ENCODE results near the gene SS18L1. TPM values are rescaled to one million over a fixed set of nuclear protein-coding genes. Genes with fewer than 3 reads are reported as not detected.

Gene SS18L1
- total RNA-seq, 1 experiment from 2014 or later, result 29.0 TPM

DNA sequence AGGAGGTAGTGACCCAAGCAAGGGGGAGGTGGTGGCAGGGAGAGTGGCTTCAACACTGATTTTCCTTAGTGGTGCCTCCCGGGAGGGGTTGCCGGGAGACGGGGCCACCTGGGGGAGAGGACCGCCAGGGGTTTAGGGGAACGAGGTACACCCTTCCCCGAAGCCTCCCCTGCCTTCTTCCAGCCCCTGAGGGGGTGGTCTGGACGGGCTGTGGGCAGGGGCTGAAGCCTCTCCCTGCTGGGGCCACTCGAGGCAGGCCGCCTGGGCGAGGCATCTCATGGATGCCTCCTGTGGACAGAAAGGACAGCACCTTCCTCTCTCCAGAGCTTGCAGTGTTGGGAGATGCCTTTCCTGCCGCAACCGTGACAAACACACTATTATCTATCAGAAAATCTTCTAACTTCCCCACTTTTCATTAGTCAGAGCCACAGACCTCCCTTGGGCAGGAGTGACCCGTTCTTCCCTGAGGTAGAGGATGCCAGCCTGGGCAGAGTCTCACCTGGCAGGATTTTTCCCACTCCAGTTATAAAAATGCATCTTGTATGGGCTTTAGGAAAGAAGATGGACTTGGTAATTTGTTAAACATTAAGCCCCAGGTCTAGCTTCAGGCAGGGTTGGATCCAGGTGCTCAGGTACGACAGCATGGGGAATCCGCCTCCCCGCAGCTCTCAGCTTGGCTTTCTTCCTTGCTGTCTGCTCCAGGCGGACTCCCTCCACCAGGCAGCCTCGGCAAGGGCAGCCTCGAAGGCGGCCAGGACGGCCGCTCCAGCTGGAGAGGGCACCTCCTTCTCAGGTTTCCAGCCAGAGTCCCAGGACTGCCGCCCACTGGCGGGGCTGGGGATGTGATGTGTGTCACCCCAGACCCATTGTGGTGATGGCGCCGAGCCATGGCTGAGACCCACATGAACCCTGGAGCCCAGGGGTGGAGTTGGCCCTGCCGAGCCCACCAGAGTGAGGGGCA lies 65.5 kb downstream of the SS18L1 start:
- Histone ChIP-seq H3K27ac (no peak overlapping the region), H3K9me3 (ENCODE audit: insufficient read depth, low read depth) (no peaks in the 10 kb centered on the region), H4K20me1 (ENCODE audit: insufficient read depth) (peaks cover 17% of the 10 kb centered on the region), H3K36me3 (ENCODE audit: low read depth) (no peaks in the 10 kb centered on the region), H3K9me2 (ENCODE audit: insufficient read depth) (no peaks in the 10 kb centered on the region), H3K79me2 (ENCODE audit: low read depth) (no peaks in the 10 kb centered on the region), H3K27me3 (ENCODE audit: insufficient read depth, low read depth) (peaks cover 10% of the 10 kb centered on the region), H3F3A (ENCODE audit: insufficient read depth, low read depth) (peaks cover 16% of the 10 kb centered on the region; the same call in 1 of the 2 replicates), H2AFZ (no peak overlapping the region), H3K4me3 (no peak overlapping the region), H3K4me2 (0 out of 2 replicates have a peak overlapping the region, but pooled peaks have one; percentile 2), H3K4me1 (replicated peaks; ENCODE audit: insufficient read depth) (no peaks in the 10 kb centered on the region)
- no TSS peak for BruUV-seq (replicated peaks)
- intact Hi-C loops (cut with micrococcal nuclease; ENCODE audit: unreplicated experiment), result no loop called here
- no peak for TF ChIP-seq EZH2 (IDR thresholded peaks at IDR 0.05; ENCODE audit: low read depth)
- TF ChIP-seq, protein P1, sequence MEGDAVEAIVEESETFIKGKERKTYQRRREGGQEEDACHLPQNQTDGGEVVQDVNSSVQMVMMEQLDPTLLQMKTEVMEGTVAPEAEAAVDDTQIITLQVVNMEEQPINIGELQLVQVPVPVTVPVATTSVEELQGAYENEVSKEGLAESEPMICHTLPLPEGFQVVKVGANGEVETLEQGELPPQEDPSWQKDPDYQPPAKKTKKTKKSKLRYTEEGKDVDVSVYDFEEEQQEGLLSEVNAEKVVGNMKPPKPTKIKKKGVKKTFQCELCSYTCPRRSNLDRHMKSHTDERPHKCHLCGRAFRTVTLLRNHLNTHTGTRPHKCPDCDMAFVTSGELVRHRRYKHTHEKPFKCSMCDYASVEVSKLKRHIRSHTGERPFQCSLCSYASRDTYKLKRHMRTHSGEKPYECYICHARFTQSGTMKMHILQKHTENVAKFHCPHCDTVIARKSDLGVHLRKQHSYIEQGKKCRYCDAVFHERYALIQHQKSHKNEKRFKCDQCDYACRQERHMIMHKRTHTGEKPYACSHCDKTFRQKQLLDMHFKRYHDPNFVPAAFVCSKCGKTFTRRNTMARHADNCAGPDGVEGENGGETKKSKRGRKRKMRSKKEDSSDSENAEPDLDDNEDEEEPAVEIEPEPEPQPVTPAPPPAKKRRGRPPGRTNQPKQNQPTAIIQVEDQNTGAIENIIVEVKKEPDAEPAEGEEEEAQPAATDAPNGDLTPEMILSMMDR (conservative IDR thresholded peaks at IDR 0.05), result peak; percentile 52; the same call in 1 of the 2 replicates
- ChIA-PET CTCF (no interaction called here), POLR2A (ENCODE audit: unreplicated experiment) (interaction anchor here (0.7 kb wide), 2 partner anchors 179 to 192 kb away, joined by 3 to 10 read pairs; no protein-coding TSS in a partner anchor)
- peak; percentile 54 to 66 for DNase-seq

DNA sequence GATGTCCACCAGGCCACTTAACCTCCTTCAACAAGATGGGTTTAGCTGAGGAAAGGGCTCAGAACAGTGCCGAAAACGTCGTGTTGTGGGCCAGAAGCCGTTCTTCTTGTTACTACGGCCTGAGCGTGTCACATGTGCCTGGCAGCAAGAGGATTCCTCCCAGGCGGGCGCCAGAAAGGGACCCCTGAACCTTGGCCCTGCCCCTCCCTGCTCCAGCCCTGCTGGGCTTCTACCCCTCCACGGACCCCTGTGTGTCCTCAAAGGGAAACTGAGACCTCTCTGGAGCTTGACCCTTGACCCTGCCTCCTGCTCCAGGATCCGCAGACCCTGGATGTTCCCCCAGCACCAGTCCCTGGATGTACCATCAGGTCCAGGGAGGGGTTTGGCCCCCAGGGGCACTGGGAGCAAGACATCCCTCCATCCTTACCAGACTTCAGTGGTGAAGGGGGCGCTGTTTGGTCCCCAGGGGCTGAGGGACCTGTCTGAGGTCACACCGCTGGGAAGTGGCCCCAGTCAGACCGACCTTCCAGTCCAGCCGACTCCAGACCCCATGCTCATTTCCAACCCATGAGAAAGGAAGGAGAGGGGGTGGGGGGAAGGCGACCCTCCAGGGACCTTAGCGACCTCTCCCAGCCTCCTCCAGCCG lies 66.4 kb downstream of the SS18L1 start:
- ChIA-PET CTCF (no interaction called here), POLR2A (ENCODE audit: unreplicated experiment) (interaction anchor here (0.7 kb wide), 2 partner anchors 178 to 193 kb away, joined by 3 to 10 read pairs; no protein-coding TSS in a partner anchor)
- BruUV-seq (replicated peaks), result no TSS peak
- H3K79me2 ChIP-seq (ENCODE audit: low read depth), result no peaks in the 10 kb centered on the region
- no peak for TF ChIP-seq EZH2 (IDR thresholded peaks at IDR 0.05; ENCODE audit: low read depth)
- TF ChIP-seq, protein P1 (conservative IDR thresholded peaks at IDR 0.05), result no peak
- no peak overlapping the region for H3K4me2 ChIP-seq
- peaks cover 19% of the 10 kb centered on the region for H3K27me3 ChIP-seq (ENCODE audit: insufficient read depth, low read depth)
- no peaks in the 10 kb centered on the region for H3K36me3 ChIP-seq (ENCODE audit: low read depth)
- H4K20me1 ChIP-seq (ENCODE audit: insufficient read depth), result peaks cover 19% of the 10 kb centered on the region
- H3K4me3 ChIP-seq, result no peak overlapping the region
- no peak for DNase-seq
- H3K9me3 ChIP-seq (ENCODE audit: insufficient read depth, low read depth), result no peaks in the 10 kb centered on the region
- H3K9me2 ChIP-seq (ENCODE audit: insufficient read depth), result no peaks in the 10 kb centered on the region
- peaks cover 16% of the 10 kb centered on the region; the same call in 1 of the 2 replicates for H3F3A ChIP-seq (ENCODE audit: insufficient read depth, low read depth)
- H3K27ac ChIP-seq, result no peak overlapping the region
- H2AFZ ChIP-seq, result no peak overlapping the region
- no peaks in the 10 kb centered on the region for H3K4me1 ChIP-seq (replicated peaks; ENCODE audit: insufficient read depth)
- intact Hi-C loops (cut with micrococcal nuclease; ENCODE audit: unreplicated experiment), result no loop called here

DNA sequence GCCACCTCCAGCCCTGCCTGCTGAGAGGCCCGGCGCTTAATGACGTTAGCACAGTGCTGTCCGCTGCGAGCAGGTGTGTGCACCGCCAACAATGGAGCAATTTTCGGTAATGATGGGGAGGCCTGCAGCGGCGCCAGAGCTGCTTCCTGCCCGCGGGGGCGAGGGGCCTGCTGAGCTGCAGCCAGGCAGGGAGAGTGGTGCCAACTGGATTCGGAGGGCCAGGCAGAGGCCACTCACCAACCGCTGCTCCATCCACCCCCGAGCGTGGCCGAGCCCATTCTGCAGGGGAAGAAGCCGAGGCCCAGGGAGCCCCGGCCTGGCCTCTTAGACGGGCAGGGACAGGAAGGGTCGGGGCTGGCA lies 66.9 kb downstream of the SS18L1 start:
- Histone ChIP-seq H3K9me2 (ENCODE audit: insufficient read depth) (no peaks in the 10 kb centered on the region), H3K36me3 (ENCODE audit: low read depth) (no peaks in the 10 kb centered on the region), H3K4me3 (no peak overlapping the region), H3K4me1 (replicated peaks; ENCODE audit: insufficient read depth) (no peaks in the 10 kb centered on the region), H3K4me2 (no peak overlapping the region), H4K20me1 (ENCODE audit: insufficient read depth) (peaks cover 17% of the 10 kb centered on the region), H2AFZ (no peak overlapping the region), H3F3A (ENCODE audit: insufficient read depth, low read depth) (peaks cover 16% of the 10 kb centered on the region; the same call in 1 of the 2 replicates), H3K9me3 (ENCODE audit: insufficient read depth, low read depth) (no peaks in the 10 kb centered on the region), H3K79me2 (ENCODE audit: low read depth) (no peaks in the 10 kb centered on the region), H3K27ac (no peak overlapping the region), H3K27me3 (ENCODE audit: insufficient read depth, low read depth) (peaks cover 24% of the 10 kb centered on the region)
- DNase-seq, result no peak
- intact Hi-C loops (cut with micrococcal nuclease; ENCODE audit: unreplicated experiment), result no loop called here
- TF ChIP-seq EZH2 (IDR thresholded peaks at IDR 0.05; ENCODE audit: low read depth), result no peak
- TF ChIP-seq, protein P1 (conservative IDR thresholded peaks at IDR 0.05), result no peak
- POLR2A ChIA-PET (ENCODE audit: unreplicated experiment), result no interaction called here
- no TSS peak for BruUV-seq (replicated peaks)
- CTCF ChIA-PET, result no interaction called here
